Effector CD8-positive, alpha-beta T cell (primary cell): Measurements from ENCODE around the gene SCP2D1.

Experiments used
- DNase-seq: peaks from one replicate; lab custom pipeline; 2025; lab: John Stamatoyannopoulos, UW

Gene SCP2D1

DNA sequence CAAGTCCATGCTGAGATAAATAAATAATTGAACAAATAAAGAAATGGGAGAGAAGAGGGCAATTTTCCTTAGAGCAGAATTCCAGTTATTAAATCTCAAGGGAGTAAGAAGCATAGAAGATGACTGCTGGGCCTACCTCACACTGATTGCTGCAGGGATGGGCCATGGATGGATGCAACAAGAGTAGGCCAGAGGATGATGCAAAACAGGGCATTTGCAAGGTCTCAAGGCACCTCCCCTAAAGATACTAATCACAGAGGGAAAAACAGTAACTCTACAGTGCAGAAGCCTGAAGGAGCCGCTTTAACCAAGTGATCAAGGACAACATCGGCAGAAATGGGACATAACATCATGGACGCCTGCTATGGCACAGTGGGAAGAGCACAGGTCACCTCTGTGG is 1.7 kb upstream of the SCP2D1 start:
- DNase-seq: no peak

DNA sequence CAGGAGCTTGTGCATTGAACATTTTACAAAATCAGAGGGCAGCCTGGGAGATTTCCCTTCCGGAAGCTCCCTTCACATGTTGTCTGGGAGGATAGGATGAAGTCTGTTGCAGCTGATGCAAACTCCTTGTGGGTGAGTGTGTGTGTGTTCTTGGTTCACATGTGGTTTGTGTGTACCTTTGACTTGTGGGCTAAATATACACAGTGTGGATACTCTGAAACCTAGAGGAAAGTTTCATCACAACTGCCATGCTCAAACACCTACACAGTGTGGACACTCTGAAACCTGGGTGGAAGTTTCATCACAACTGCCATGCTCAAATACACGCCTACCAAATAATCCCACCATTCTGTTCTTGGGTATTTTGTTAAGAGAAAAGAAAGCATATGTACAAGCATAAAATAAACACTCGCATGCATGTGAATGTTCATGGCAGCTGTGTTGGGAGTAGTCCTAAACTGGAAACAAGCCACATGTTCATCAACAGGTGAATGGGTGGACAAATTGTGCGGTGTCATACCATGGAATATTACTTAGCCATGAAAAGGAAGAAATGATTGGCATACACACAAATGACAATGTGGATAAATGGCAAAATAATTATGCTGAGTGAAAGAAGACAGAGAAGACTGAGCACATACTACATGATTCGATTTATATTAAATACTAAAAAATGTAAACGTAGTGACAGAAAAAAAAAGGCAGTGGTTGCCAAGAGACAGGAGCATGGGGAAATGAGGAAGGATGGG is 1.8 kb downstream of the SCP2D1 start:
- no peak for DNase-seq

- DNase-seq: no peak
Observed at GRCh38 chr20:18822832-18823231, 9.2 kb downstream of the SCP2D1 start.

DNA sequence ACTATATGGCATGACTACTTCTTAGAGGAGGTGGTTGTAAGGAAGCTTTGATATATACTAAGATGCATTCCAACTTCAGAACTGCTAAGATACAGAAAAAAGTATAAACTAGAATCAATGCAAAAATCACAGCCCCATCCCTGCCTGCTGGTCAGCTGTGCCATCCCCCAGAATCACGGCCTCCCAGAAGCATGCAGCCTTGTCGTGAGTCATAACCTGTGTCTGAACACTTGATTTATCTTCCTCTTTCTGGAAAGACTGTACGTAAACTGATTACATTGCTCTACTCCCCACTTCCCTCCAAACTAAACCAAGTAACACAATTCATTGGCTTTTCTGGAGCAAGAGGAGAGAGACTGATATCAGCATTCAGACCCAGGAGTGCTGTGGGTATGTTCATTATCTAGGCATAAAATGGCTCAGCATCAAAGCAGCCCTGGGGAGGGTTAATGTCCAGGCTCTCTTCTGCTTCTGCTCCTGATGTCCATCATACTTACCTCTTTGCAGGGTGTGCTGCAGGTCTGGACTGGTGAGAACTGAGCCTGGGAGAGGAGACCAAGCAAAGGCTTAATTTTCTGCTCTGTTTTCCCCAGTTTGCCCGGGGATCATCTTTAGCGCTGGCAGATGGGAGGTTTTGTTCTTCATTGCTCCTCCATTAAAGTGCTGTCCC is 18.4 kb downstream of the SCP2D1 start:
- DNase-seq: no peak

GRCh38 chr20:18832546-18833200 is 19.1 kb downstream of the SCP2D1 start:
- DNase-seq: no peak

DNA sequence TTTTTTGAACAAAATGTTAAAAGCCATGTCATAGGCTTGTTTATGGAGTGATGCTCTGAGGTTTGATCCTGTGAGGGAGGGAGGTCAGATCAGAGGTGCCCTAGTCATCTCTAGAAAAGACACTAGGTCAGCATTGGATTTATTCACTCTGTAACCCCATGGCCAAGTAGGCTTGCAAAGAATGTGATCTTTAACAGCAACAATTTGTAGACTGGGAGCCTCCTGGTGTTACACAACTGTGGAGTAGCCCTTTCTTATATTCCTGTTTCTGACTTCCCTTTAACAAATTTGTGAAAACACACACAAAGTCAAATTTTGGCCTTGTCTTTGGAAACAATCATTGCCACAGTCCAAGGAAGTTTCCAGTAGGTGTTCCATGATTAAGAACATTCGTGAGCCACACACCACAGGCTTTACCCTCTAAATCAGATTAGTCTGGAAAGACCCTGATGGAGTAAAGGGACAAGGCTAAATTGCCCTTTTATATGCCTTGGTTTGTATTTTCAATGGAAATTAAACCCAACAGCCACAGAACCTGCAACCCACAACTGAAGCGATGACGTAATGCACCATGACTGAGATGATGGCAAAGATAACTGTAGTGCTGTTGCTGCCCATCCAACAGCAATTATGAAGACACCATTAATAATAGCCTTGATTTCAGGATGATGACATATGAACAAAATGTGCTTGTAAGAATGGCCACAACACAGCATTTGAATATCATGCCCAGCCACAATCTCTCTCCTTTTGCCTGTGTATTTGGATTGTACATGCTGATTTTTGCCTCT is 22.1 kb downstream of the SCP2D1 start:
- no peak for DNase-seq

GRCh38 chr20:18837718-18838117 is 24.1 kb downstream of the SCP2D1 start:
- no peak for DNase-seq

GRCh38 chr20:18839507-18840247 is 26.1 kb downstream of the SCP2D1 start:
- DNase-seq: no peak

GRCh38 chr20:18840248-18840645 is 26.7 kb downstream of the SCP2D1 start:
- no peak for DNase-seq

GRCh38 chr20:18845017-18845416 is 31.4 kb downstream of the SCP2D1 start:
- DNase-seq: no peak

DNA sequence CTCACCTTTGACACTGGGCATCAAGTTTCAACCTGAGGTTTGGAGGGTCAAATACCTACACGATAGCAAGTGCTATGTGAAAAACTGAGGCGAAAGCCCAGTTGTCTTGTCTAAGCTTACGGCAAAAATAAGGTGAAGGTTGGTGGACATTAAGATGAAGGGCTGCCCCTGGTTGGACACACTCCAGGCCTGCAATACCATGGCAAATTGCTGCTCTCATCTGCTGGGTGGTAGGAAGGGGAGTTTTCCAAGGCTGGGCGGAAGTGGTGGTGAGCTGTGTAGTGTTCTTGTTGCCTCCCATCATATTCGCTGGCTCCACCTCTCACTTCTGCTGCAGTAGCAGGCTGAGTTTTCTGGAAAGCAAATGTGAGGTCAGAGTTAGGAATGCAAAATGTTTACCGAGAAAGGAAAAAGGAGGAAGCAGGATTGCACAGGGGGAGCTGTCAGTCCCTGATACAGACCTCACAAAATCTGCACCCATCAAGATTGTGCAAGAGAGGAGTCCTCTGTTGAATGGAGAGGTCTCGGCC is 33.7 kb downstream of the SCP2D1 start:
- no peak for DNase-seq

DNA sequence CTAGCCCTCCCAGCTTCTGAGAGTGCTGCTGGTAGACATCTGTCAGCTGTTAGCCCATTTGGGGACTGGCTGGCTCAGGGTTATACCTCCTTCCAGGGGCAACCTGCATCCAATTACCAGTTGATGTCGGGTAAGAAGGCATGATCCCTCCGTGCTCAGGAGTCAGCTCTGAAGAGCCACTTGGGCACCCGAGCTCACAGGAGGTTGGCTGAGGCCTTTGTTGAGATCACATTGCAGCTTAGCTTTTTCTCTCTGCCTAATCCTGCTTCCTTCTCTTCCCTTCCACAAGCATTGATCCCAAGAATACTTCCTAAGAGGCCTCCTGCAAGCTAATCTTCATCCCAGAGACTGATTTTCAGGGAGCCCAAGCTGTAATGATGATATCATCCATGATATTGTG is 35.5 kb downstream of the SCP2D1 start:
- DNase-seq: no peak

DNA sequence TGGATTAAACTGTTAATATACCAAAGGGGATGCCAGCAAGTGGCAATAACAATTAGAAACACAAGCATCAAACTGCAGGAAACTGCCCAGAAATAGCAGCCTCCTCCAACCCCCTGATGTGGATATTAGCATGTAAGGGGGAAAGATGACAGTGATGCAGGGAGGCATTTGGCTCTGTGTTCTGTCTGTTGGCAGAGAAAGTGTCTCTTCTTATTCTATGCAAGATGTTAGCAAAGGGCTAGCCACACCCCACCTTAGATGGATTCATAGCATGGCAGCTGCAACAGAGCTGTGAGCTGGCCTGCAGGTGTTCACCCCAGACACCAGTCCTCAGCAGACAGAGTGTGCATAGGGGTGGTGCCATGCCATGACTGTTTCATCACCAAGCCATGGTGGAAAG is 38.0 kb downstream of the SCP2D1 start:
- no peak for DNase-seq

- DNase-seq: no peak
Observed at GRCh38 chr20:18852318-18852717, 38.7 kb downstream of the SCP2D1 start.

- no peak for DNase-seq
Observed at GRCh38 chr20:18853216-18853615, 39.6 kb downstream of the SCP2D1 start.

DNA sequence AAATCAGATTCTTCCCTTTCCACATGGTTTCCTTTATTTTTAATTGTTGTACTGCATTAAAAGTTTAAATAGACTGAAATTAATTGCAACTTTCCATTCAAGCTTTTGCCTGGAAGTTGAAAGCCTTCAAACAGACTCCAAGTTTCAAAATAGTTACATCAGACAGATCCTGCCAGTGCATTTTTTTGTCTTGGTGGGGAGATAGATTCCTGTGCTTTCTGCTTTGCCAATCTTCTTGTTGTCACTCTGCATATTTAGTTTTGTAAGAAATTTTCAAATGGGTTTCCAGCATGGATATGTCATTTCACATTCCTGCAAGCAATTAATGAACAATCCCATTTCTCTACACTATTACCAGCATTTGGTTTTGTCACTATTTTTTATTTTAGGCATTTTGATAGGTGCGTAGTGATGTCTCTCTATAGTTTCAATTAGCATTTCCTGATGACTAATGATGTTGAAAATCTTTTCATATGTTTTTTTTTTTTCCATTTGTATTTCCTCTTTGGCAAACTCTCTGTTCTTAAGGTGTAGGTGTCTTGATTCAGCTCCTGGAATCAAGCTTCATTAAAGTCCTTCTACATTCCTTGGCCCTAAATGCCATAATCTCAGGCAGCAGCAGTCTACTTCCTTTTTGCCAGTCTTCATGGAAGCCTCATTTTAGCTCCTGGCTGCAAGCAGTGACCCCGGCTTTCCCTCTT is 40.5 kb downstream of the SCP2D1 start:
- no peak for DNase-seq

- no peak for DNase-seq
Observed at GRCh38 chr20:18855882-18856281, 42.3 kb downstream of the SCP2D1 start.

DNA sequence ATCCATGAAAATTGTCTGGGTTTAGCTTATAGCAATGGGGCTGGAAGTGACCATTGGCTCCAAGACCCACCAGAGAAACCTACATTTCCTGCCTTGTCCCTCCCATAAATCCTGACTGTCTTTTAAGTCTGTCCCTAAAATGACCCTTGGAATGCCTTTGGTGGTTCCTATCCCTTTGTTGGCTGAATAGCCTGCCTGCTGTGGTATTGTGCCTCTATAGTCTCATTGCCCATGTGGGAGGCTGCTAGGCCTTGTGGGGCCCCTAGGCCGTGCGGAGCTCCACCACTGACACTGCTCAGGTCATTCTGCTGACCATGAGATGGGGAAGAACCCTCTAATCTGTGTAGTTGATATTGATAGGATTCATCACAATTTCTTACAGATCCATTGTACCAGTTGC is 43.3 kb downstream of the SCP2D1 start:
- no peak for DNase-seq

GRCh38 chr20:18857640-18858039 is 44.1 kb downstream of the SCP2D1 start:
- no peak for DNase-seq

DNA sequence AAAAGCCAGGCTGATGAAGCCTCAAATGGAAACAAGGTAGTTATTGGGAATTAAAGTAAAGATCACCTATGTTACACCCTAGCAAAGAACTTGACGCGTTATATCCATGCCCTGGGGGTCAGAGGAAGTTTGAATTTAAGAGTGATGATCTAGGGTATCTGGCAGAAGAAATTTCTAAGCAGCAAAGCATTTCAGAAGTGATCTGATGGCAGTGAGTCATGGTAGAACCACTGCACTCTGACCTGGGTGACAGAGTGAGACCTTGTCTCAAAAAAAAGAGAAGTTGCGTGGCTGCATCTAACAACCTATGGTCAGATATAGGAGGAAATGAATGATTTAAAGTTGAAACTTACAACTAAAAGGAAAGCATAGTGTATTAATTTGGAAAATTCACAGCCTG is 45.2 kb downstream of the SCP2D1 start:
- DNase-seq: no peak
